Activated naive CD8-positive, alpha-beta T cell (primary cell): ENCODE results near the gene HSH2D.
"Not testable (repeated sequence)": the region's sequence is repeated elsewhere in the genome, so short reads cannot be mapped to it uniquely, and the experiment has no call there.

Experiments used
- H3K27ac Mint-ChIP-seq: one replicate; pipeline ENCODE4 v1.8.0; 2021; ENCODE audit warnings: mixed read lengths
- H3K27me3 Mint-ChIP-seq: one replicate; pipeline ENCODE4 v1.8.0; 2021; ENCODE audit warnings: mixed read lengths
- H3K36me3 Mint-ChIP-seq: one replicate; pipeline ENCODE4 v1.8.0; 2021; ENCODE audit warnings: mixed read lengths
- H3K4me1 Mint-ChIP-seq: one replicate; pipeline ENCODE4 v1.8.0; 2021; ENCODE audit warnings: low read depth, mixed read lengths
- H3K4me3 Mint-ChIP-seq: one replicate; pipeline ENCODE4 v1.8.0; 2021; ENCODE audit warnings: mild to moderate bottlenecking, mixed read lengths
- H3K9me3 Mint-ChIP-seq: one replicate; pipeline ENCODE4 v1.8.0; 2021; ENCODE audit warnings: low read depth, mixed read lengths

The HSH2D gene

DNA sequence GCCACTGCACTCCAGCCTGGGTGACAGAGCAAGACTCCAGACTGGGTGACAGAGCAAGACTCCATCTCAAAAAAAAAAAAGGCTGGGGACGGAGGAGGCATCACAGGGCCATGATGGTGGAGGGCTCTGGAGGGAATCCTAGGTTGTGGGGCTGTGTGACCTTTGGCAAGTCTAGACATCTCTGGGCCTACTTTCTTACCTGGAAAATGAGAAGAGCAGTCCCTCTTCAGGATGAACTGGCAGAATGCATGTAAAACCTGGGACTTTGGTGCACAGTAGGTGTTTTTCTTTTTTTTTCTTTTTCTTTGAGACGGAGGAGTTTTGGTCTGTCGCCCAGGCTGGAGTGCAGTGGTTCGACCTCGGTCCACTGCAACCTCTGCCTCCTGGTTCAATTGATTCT is 16.2 kb downstream of the HSH2D start:
- Mint-ChIP-seq H3K27ac (no peak overlapping the region), H3K27me3 (no peaks in the 10 kb centered on the region), H3K4me3 (no peak overlapping the region)

DNA sequence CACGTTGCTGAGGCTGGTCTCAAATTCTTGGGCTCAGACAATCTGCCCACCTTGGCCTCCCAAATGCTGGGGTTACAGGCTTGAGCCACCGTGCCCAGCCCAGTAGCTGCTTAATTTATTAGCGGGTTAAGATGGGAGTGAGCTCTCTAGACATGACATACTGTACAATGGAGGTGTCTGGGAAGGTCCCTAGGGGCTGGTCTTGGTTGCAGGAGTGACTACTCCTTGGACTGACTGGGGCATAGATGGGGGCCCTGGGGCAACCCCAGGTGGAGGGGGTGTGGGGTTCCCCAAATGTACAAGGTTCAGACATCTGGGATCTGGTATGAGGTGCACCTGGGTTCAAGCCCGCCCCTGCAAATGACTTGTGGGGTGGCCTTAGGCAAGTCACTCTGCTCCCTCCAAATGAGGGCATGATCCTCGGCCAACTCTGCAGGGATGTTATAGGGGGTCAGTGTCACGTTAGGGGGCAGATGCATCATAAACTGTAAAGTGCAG is 17.0 kb downstream of the HSH2D start:
- Mint-ChIP-seq H3K4me1 (peaks cover 12% of the 10 kb centered on the region), H3K4me3 (no peak overlapping the region), H3K9me3 (no peaks in the 10 kb centered on the region), H3K27me3 (no peaks in the 10 kb centered on the region), H3K36me3 (no peaks in the 10 kb centered on the region), H3K27ac (peak overlapping the region; percentile 37)

More for the DNA sequence above, 16.2 kb downstream of the HSH2D start:
- Mint-ChIP-seq H3K4me1 (peaks cover 12% of the 10 kb centered on the region), H3K9me3 (no peaks in the 10 kb centered on the region), H3K36me3 (peaks cover 7% of the 10 kb centered on the region)

DNA sequence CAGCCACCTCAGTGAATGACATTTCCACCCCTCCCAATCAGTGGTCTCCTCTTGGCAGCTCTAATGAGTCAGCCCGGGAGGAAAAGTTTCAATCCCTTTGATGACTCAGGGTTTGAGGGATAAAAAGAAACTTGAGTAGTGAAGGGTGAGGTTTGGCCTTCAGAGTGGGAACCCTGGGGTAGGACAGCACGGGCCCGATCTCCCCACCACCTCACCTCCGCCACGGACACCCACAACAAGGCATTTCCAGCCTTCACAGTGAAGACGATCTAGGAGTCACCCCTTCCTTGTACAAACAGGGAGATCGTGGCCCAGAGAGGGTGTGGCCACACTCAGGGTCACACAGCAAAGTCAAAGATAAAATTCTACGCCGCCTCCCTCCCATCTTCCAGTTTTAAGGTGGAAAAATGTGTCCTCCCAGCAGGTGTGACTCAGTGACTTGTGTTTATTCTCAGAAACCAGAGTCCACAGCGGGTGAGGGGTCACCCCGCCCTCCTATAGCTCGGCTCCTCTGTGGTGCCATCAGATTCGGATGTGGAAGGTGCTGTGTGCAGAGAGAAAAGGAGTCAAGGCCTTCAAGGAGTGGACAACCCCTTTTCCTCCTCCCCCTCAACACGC is 17.6 kb downstream of the HSH2D start:
- Mint-ChIP-seq H3K4me3 (no peak overlapping the region), H3K27ac (peak overlapping the region; percentile 37), H3K36me3 (no peaks in the 10 kb centered on the region), H3K4me1 (peaks cover 12% of the 10 kb centered on the region), H3K27me3 (no peaks in the 10 kb centered on the region), H3K9me3 (no peaks in the 10 kb centered on the region)

DNA sequence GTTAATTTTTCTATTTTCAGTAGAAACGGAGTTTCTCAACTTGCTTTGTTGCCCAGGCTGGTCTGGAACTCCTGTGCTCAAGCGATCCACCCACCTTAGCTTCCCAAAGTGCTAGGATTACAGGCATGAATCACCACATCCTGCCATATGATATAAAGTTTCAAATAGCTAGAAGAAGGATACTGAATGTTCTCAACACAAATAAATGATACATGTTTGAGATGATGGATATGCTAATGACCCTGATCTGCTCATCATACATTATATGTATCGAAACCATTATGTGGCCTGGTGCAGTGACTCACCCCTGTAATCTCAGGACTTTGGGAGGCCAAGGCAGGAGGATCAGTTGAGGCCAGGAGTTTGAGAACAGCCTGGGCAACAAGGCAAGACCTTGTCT is 18.4 kb downstream of the HSH2D start:
- Mint-ChIP-seq H3K36me3 (no peaks in the 10 kb centered on the region), H3K9me3 (no peaks in the 10 kb centered on the region), H3K4me1 (peaks cover 12% of the 10 kb centered on the region), H3K27me3 (no peaks in the 10 kb centered on the region), H3K4me3 (no peak overlapping the region), H3K27ac (no peak overlapping the region)

DNA sequence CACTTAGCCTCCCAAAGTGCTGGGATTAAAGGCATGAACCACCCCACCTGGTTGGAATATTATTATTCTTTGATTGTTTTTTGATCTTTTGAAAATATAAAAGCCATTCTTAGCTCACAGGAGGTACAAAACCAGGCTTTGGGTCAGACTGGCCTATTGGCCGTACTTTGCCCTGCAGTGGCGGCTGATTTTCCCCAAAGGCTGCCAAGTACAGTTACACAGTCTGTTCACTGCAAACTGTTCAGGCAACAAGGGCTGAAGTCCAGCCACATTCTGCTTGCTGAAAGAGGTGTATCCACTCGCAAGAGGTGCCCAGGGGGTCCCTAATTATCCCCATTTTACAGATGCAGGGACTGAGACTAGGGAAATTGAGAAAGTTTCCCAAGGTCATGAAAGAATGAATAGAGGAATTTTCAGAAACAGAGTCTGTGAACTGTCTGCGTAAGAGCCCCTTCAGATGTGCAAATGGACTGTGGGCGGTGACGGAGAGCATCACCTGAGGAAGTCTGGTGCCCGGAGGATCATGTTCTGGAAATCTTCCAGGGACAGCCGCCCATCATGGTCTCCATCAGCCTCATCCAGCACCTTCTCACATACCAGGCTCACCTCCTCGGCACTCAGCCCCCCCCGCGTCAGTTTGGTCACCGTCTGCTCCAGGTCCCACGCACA is 20.9 kb downstream of the HSH2D start:
- Mint-ChIP-seq H3K9me3 (no peaks in the 10 kb centered on the region), H3K27ac (no peak overlapping the region), H3K4me3 (no peak overlapping the region), H3K27me3 (no peaks in the 10 kb centered on the region), H3K36me3 (no peaks in the 10 kb centered on the region), H3K4me1 (peaks cover 12% of the 10 kb centered on the region)

DNA sequence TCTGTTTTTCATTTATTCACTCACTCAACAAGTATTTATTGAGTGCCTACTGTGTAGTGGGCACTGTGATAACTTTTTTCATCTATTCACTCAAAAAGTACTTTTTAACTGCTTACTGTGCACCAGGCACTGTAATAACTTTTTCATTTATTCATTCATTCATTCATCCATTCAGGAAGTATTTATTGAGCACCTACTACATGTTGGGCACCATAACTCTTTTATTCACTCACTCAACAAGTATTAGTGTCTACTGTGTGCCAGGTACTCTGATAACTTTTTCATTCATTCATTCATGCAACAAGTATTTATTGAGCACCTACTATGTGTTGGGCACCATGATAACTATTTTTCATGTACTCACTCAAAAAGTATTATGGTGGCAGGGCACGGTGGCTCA is 22.9 kb downstream of the HSH2D start:
- no peaks in the 10 kb centered on the region for H3K36me3 Mint-ChIP-seq
- H3K27ac Mint-ChIP-seq, result no peak overlapping the region
- H3K4me3 Mint-ChIP-seq, result no peak overlapping the region
- peaks cover 4% of the 10 kb centered on the region for H3K4me1 Mint-ChIP-seq
- no peaks in the 10 kb centered on the region for H3K27me3 Mint-ChIP-seq
- H3K9me3 Mint-ChIP-seq, result no peaks in the 10 kb centered on the region

DNA sequence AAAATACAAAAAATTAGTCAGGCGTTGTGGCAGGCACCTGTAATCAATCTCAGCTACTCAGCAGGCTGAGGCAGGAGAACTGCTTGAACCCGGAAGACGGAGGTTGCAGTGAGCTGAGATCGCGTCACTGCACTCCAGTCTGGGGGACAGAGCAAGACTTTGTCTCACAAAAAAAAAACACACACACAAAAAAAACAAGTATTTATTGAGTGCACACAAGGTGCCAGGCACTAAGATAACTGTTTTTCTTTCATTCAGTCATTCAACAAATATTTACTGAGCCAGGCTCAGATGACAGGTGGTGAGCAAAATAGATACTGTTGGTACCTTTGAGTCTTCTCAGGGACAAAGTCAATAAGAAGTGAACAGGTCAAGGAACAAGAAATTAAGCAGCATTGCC is 23.6 kb downstream of the HSH2D start:
- H3K27me3 Mint-ChIP-seq, result no peaks in the 10 kb centered on the region
- H3K4me3 Mint-ChIP-seq, result no peak overlapping the region
- no peaks in the 10 kb centered on the region for H3K4me1 Mint-ChIP-seq
- no peaks in the 10 kb centered on the region for H3K36me3 Mint-ChIP-seq
- H3K27ac Mint-ChIP-seq, result no peak overlapping the region
- H3K9me3 Mint-ChIP-seq, result no peaks in the 10 kb centered on the region

DNA sequence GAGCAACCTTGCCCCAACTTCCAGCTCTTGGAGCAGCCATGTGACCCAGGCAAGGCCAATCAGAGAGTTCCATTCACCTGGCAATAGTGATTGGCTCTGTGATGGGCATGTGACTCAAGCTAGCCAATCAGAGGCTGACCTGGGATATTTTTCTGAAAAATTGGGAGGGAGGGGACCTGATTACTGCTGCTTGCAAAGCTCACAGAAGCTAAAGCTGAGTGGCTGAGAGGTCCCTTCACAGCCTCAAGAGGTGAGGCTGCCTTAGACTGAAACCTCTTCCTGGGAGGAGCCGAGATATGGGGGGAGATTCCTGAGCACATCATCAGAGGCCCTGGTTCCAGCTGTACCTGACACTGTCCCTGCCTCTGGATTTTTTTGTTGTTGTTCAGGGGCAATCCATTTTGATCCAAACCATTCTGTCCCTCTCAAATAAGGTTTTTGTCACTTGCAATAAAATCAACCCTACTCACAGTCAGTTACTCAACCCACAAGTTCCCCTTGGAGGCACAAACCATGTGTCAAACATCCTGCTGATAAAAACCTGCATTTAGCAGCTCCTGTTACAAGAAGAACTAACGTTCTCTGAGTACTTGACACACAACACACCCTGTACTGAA is 25.1 kb downstream of the HSH2D start:
- no peak overlapping the region for H3K4me3 Mint-ChIP-seq
- H3K9me3 Mint-ChIP-seq, result no peaks in the 10 kb centered on the region
- H3K4me1 Mint-ChIP-seq, result no peaks in the 10 kb centered on the region
- no peaks in the 10 kb centered on the region for H3K36me3 Mint-ChIP-seq
- no peak overlapping the region for H3K27ac Mint-ChIP-seq
- no peaks in the 10 kb centered on the region for H3K27me3 Mint-ChIP-seq

DNA sequence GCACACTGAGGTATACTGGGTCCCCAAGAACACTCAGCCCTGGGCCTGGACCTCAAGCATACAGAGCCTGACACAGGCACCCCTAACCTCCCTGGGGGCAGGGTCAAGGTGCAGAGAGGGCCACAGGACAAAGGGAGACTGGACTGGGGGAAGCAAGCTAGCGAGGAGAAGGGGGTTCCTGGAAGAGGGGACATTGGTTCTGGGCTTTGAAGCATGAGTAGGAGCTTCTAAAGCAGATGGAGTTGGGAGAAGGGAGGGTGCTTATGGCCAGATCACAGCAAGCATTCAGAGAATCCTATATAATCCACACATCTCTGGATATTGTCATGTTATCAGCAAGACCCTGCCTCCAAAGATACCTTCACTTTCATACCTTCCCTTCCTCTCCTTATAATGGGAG is 26.6 kb downstream of the HSH2D start:
- Mint-ChIP-seq H3K36me3 (no peaks in the 10 kb centered on the region), H3K27ac (no peak overlapping the region), H3K4me1 (no peaks in the 10 kb centered on the region), H3K27me3 (no peaks in the 10 kb centered on the region), H3K9me3 (no peaks in the 10 kb centered on the region), H3K4me3 (no peak overlapping the region)

DNA sequence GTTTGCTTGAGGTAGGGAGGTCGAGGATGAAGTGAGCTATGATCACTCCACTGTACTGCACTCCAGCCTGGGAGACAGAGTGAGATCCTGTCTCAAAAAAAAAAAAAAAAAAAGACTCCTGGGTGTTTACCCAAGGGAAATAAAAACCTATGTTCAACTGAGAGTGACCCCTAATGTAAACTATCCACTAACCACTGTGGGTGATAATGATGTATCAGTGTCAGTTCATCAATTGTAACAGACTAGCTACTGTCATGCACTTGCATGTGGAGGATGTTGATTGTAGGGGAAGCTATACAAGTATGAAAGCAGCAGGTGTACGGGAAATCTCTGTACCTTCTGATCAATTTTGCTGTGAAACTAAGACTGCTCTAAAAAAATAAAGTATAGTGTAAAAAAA is 32.5 kb downstream of the HSH2D start:
- Mint-ChIP-seq H3K4me1 (no peaks in the 10 kb centered on the region), H3K27ac (no peak overlapping the region), H3K4me3 (no peak overlapping the region), H3K36me3 (no peaks in the 10 kb centered on the region), H3K27me3 (no peaks in the 10 kb centered on the region), H3K9me3 (no peaks in the 10 kb centered on the region)

DNA sequence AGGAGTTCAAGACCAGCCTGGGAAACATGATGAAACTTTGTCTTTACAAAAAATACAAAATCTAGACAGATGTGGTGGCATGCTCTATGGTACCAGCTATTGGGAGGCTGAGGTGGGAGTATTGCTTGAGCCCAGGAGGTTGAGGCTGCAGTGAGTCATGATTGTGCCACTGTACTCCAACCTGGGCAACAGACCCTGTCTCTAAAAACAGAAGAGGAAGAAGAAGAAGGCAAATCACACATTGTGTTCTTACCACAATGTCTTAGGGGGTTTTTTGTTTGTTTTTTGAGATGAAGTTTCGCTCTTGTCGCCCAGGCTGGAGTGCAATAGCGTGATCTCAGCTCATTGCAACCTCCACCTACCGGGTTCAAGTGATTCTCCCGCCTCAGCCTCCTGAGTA is 35.4 kb downstream of the HSH2D start:
- H3K36me3 Mint-ChIP-seq, H3K9me3 Mint-ChIP-seq, H3K4me3 Mint-ChIP-seq, H3K4me1 Mint-ChIP-seq, H3K27ac Mint-ChIP-seq, H3K27me3 Mint-ChIP-seq: not testable (repeated sequence)

DNA sequence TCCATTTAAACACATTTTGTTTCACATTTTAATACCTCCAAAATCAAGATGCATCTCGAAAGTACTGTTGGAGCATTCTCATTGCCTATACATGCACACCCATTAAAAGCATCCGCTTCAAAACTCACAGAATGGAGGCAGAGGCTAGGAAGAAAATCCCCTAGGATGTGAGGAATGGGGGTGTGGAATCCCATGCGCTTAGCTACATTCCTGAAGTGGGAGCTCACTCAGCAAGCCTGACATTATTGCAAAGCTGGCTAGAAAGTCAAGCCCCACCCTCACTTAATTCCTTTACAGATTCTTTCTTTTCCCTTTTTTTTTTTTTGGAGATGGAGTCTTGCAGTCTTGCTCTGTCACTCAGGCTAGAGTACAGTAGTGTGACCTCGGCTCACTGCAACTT is 37.1 kb downstream of the HSH2D start:
- no peaks in the 10 kb centered on the region for H3K36me3 Mint-ChIP-seq
- peaks cover 13% of the 10 kb centered on the region for H3K4me1 Mint-ChIP-seq
- H3K27ac Mint-ChIP-seq, result no peak overlapping the region
- H3K27me3 Mint-ChIP-seq, result no peaks in the 10 kb centered on the region
- no peak overlapping the region for H3K4me3 Mint-ChIP-seq
- H3K9me3 Mint-ChIP-seq, result no peaks in the 10 kb centered on the region

DNA sequence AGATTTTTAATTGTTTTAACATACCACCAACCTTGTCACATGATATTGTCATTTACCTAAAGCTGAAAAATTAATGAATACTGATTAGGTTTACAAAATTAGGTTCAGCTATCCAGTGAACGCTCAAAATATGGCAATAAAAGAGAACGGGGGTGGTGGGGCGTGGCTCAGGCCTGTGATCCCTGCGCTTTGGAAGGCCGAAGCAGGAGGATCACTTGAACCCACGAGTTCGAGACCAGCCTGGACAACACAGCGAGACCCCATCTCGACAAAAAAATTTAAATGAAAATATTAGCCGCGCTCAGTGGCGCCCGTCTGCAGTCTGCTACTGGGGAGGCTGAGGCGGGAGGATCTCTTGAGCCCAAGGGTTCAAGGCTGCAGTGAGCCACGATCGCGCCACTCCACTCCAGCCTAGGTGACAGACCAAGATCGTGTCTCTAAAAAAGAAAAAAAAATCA is 41.2 kb downstream of the HSH2D start:
- Mint-ChIP-seq H3K27me3 (no peaks in the 10 kb centered on the region), H3K27ac (peak overlapping the region; percentile 97), H3K36me3 (peaks cover 3% of the 10 kb centered on the region), H3K4me3 (peak overlapping the region; percentile 99), H3K9me3 (no peaks in the 10 kb centered on the region), H3K4me1 (peaks cover 32% of the 10 kb centered on the region)

DNA sequence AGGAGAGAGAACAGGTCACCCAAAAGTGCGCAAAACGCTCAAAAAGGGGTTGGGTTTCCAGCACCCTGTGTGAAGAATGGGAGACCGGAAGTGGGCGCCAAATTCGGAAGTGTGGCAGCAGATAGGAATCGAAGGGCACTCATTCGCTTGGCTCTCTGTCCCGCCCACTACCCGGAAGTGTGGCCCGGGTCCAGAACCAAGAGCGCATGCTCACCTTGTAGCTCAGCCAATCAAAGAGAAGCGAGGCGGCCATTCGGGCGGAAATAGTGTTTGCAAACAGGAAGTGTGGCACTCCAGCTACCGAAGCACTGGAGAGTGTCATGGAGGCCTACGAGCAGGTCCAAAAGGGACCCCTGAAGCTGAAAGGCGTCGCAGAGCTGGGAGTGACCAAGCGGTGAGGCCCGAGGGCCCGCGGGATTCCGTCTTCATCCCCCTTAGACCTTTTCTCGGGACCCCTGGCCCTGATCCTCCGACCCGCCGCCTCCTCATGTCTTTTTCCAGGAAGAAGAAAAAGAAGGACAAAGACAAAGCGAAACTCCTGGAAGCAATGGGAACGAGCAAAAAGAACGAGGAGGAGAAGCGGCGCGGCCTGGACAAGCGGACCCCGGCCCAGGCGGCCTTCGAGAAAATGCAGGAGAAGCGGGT is 41.8 kb downstream of the HSH2D start, which contains the start of gene FAM32A:
Gene FAM32A (plus strand): TSS at position 288 of the 645 bp plus-strand sequence. CDS start 33 bp downstream, at position 321.
- peaks cover 36% of the 10 kb centered on the region for H3K4me1 Mint-ChIP-seq
- H3K27me3 Mint-ChIP-seq, result no peaks in the 10 kb centered on the region
- peak within 1 kb of the TSS; percentile 99 for H3K4me3 Mint-ChIP-seq
- H3K36me3 Mint-ChIP-seq, result peaks cover 3% of the 10 kb centered on the region
- peak within 1 kb of the TSS; percentile 97 for H3K27ac Mint-ChIP-seq
- H3K9me3 Mint-ChIP-seq, result no peaks in the 10 kb centered on the region

DNA sequence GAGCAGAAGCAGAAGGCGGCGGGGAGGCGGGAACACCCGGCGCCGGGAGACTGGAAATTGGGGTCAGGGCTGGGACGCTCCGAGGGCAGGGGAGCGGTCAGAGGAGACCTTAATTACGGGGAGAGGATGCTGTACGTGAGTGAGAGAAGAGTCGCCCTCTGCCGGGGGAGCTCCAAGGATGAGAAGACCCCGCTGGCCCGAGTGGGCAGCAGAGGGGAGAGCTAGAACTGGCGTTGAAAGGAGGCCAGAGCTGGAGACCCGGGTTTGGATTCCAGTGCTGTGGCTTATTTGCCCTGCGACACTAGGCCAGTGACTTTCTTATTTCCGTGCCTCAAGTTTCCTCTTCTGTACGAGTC is 42.3 kb downstream of the HSH2D start:
- H3K27ac Mint-ChIP-seq, result peak overlapping the region; percentile 97
- H3K36me3 Mint-ChIP-seq, result peaks cover 3% of the 10 kb centered on the region
- peaks cover 36% of the 10 kb centered on the region for H3K4me1 Mint-ChIP-seq
- no peaks in the 10 kb centered on the region for H3K9me3 Mint-ChIP-seq
- H3K27me3 Mint-ChIP-seq, result no peaks in the 10 kb centered on the region
- peak overlapping the region; percentile 99 for H3K4me3 Mint-ChIP-seq
